ENCODE data around the gene CLIC6.
A peak's percentile ranks its signal among the peaks of the same experiment; 100 is the strongest.

Gene CLIC6

GRCh38 chr21:34668803-34669148 lies at the start of gene CLIC6:
TSS of gene CLIC6 (plus strand) at chr21:34668994. CDS start at chr21:34669389, 395 bp downstream.
- FAIRE-seq = no peak

- no peak for FAIRE-seq
Measured at GRCh38 chr21:34619841-34620665, 48.7 kb upstream of the CLIC6 start.

GRCh38 chr21:34621434-34622350 lies 47.1 kb upstream of the CLIC6 start:
- no peak for FAIRE-seq

- no peak for FAIRE-seq
Measured at GRCh38 chr21:34623516-34623915, 45.3 kb upstream of the CLIC6 start.

- no peak for FAIRE-seq
Measured at GRCh38 chr21:34625030-34625593, 43.7 kb upstream of the CLIC6 start.

- FAIRE-seq = no peak
Measured at GRCh38 chr21:34626131-34626530, 42.7 kb upstream of the CLIC6 start.

- peak; percentile 68 for FAIRE-seq
Measured at GRCh38 chr21:34630536-34631143, 38.2 kb upstream of the CLIC6 start.

GRCh38 chr21:34632498-34632897 lies 36.3 kb upstream of the CLIC6 start:
- FAIRE-seq = no peak

- no peak for FAIRE-seq
Measured at GRCh38 chr21:34635307-34635706, 33.5 kb upstream of the CLIC6 start.

GRCh38 chr21:34636961-34637360 lies 31.8 kb upstream of the CLIC6 start:
- FAIRE-seq = no peak

- no peak for FAIRE-seq
Measured at GRCh38 chr21:34639250-34639649, 29.5 kb upstream of the CLIC6 start.

- FAIRE-seq = no peak
Measured at GRCh38 chr21:34639882-34640788, 28.7 kb upstream of the CLIC6 start.

- no peak for FAIRE-seq
Measured at GRCh38 chr21:34640858-34641257, 27.9 kb upstream of the CLIC6 start.

- no peak for FAIRE-seq
Measured at GRCh38 chr21:34642211-34643075, 26.4 kb upstream of the CLIC6 start.

- FAIRE-seq = no peak
Measured at GRCh38 chr21:34644825-34645224, 24.0 kb upstream of the CLIC6 start.

GRCh38 chr21:34647555-34647954 lies 21.2 kb upstream of the CLIC6 start:
- no peak for FAIRE-seq

- FAIRE-seq = no peak
Measured at GRCh38 chr21:34648739-34649297, 20.0 kb upstream of the CLIC6 start.

GRCh38 chr21:34649400-34649799 lies 19.4 kb upstream of the CLIC6 start:
- no peak for FAIRE-seq

GRCh38 chr21:34650861-34651431 lies 17.8 kb upstream of the CLIC6 start:
- no peak for FAIRE-seq

GRCh38 chr21:34651642-34652041 lies 17.2 kb upstream of the CLIC6 start:
- FAIRE-seq = no peak
